GM21381 (cell line): ENCODE results near the gene CNNM4.

Experiments
- ATAC-seq: cut with Tn5 transposase; IDR thresholded peaks from one replicate; pipeline ENCODE4 v1.9.1; 2021; ENCODE audit warnings: mild to moderate bottlenecking, moderate library complexity; ENCODE audit not compliant: unreplicated experiment

The CNNM4 gene

GRCh38 chr2:96828874-96829273, 68.2 kb downstream of the CNNM4 start:
- ATAC-seq, result no peak

GRCh38 chr2:96830044-96830562, 69.4 kb downstream of the CNNM4 start:
- ATAC-seq, result no peak

GRCh38 chr2:96831679-96832078, 71.0 kb downstream of the CNNM4 start:
- no peak for ATAC-seq

GRCh38 chr2:96832408-96832753, 71.7 kb downstream of the CNNM4 start:
- ATAC-seq, result no peak

- no peak for ATAC-seq
Observed at GRCh38 chr2:96832754-96833507, 72.2 kb downstream of the CNNM4 start.

GRCh38 chr2:96835830-96836229, 75.1 kb downstream of the CNNM4 start:
- ATAC-seq, result no peak

GRCh38 chr2:96837575-96837974, 76.9 kb downstream of the CNNM4 start:
- ATAC-seq, result no peak

GRCh38 chr2:96838345-96839292, 77.9 kb downstream of the CNNM4 start:
- no peak for ATAC-seq

GRCh38 chr2:96839293-96839874, 78.7 kb downstream of the CNNM4 start:
- peak; percentile 62 for ATAC-seq

GRCh38 chr2:96839875-96840850, 79.5 kb downstream of the CNNM4 start:
- no peak for ATAC-seq

- ATAC-seq, result no peak
Observed at GRCh38 chr2:96841701-96842495, 81.2 kb downstream of the CNNM4 start.

GRCh38 chr2:96842600-96842999, 81.9 kb downstream of the CNNM4 start:
- ATAC-seq, result no peak

GRCh38 chr2:96843538-96844268, 83.0 kb downstream of the CNNM4 start, which contains the start of gene ANKRD23:
Gene ANKRD23, minus strand, starts transcription at chr2:96844021. Its CDS starts 29 bp downstream, at chr2:96843992.
- no peak for ATAC-seq

- no peak for ATAC-seq
Observed at GRCh38 chr2:96844405-96844808, 83.7 kb downstream of the CNNM4 start.

GRCh38 chr2:96846825-96847224, 86.1 kb downstream of the CNNM4 start:
- ATAC-seq, result no peak

- ATAC-seq, result no peak
Observed at GRCh38 chr2:96847586-96847985, 86.9 kb downstream of the CNNM4 start.

GRCh38 chr2:96848264-96848663, 87.6 kb downstream of the CNNM4 start:
- ATAC-seq, result no peak

GRCh38 chr2:96852667-96853066, 92.0 kb downstream of the CNNM4 start:
- no peak for ATAC-seq

GRCh38 chr2:96853321-96853720, 92.6 kb downstream of the CNNM4 start:
- ATAC-seq, result no peak
